A549 (cell line): ENCODE data around the gene OR4K1. TPM values are rescaled to one million over a fixed set of nuclear protein-coding genes. Genes with fewer than 3 reads are reported as not detected.

Experiments
- ATAC-seq, 2 experiments: fragments of 200-7000 bp in 1 of 2; fragments of >200 bp in 1 of 2; cut with Nextera tagmentation in 1 of 2; cut with Tn5 transposase in 1 of 2; 3 replicates each; pipeline versions ENCODE4 v1.8.0 to v1.9.1; 2018 to 2020; ENCODE audit warnings: mild to moderate bottlenecking in 1 of 2, moderate library complexity in 1 of 2
- CTCF ChIA-PET: fragments of 300-600 bp; sonication (Branson Sonifier 250); formaldehyde crosslinking; extraction: SDS; loops from one replicate; lab custom pipeline; 2021; ENCODE audit warnings: antibody characterized with exemption, inconsistent platforms; lab: Yijun Ruan, JAX
- POLR2A ChIA-PET: fragments of 350-600 bp; formaldehyde crosslinking; extraction: SDS; loops from one replicate; lab custom pipeline; 2021; ENCODE audit warnings: antibody characterized with exemption, inconsistent platforms; lab: Yijun Ruan, JAX
- DNase-seq, 2 experiments: peaks; one replicate each; pipeline versions ENCODE4 v3.0.0 to v3.0.0-alpha.2; 2011 to 2016; ENCODE audit warnings: low read depth in 1 of 2, low spot score in 1 of 2
- FAIRE-seq: peaks from 2 replicates; lab custom pipeline; 2011; peaks lifted over from hg19 to GRCh38; lab: Jason Lieb, UNC
- H3K27ac ChIP-seq, 2 experiments: fragments of >200 bp; sonication (Bioruptor Twin); formaldehyde crosslinking; 3 replicates each; pipeline ENCODE4 v1.5.1; 2016 to 2017
- H3K4me1 ChIP-seq: fragments of >200 bp; sonication (Bioruptor Twin); formaldehyde crosslinking; 3 replicates; pipeline ENCODE4 v1.6.1; 2016
- H3K4me2 ChIP-seq: fragments of >200 bp; sonication (Bioruptor Twin); formaldehyde crosslinking; 3 replicates; pipeline ENCODE4 v1.6.1; 2016
- H3K4me3 ChIP-seq: fragments of >200 bp; sonication (Bioruptor Twin); formaldehyde crosslinking; 3 replicates; pipeline ENCODE4 v1.5.1; 2016
- H3K9me3 ChIP-seq: fragments of >200 bp; sonication (Bioruptor Twin); formaldehyde crosslinking; 3 replicates; pipeline ENCODE4 v1.6.1; 2016
- CBX2 ChIP-seq: fragments of 200-600 bp; sonication (generic); IDR thresholded peaks from 2 replicates; pipeline ENCODE4 v1.6.1; 2016; ENCODE audit warnings: low read depth, mild to moderate bottlenecking, borderline replicate concordance
- CBX8 ChIP-seq: fragments of 200-600 bp; sonication (generic); IDR thresholded peaks from 2 replicates; pipeline ENCODE4 v1.6.1; 2016
- CEBPB ChIP-seq, 2 experiments: fragments of >200 bp in 1 of 2; sonication (Bioruptor Twin) in 1 of 2; formaldehyde crosslinking in 1 of 2; IDR thresholded peaks; 2 replicates each; pipeline ENCODE4 v1.6.1; 2012 to 2016
- CHD2 ChIP-seq: fragments of 150-350 bp; IDR thresholded peaks from 2 replicates; pipeline ENCODE4 v1.6.1; 2014; ENCODE audit warnings: low read length; ENCODE audit not compliant: partially characterized antibody
- ESRRA ChIP-seq: fragments of 150-350 bp; IDR thresholded peaks from 2 replicates; pipeline ENCODE4 v1.6.1; 2014; ENCODE audit warnings: mild to moderate bottlenecking, low read length, borderline replicate concordance
- FOSB ChIP-seq: fragments of 250-450 bp; sonication (Bioruptor Pico); IDR thresholded peaks from 2 replicates; pipeline ENCODE4 v1.5.0; 2020; ENCODE audit warnings: mild to moderate bottlenecking, moderate library complexity
- FOSL2 ChIP-seq, 2 experiments: fragments of 450-650 bp in 1 of 2; fragments of >200 bp in 1 of 2; sonication (Bioruptor Twin) in 1 of 2; formaldehyde crosslinking; IDR thresholded peaks; 2 replicates each; pipeline versions ENCODE4 v1.5.0 to v1.6.1; 2016 to 2020; ENCODE audit warnings: mild to moderate bottlenecking in 1 of 2, moderate library complexity in 1 of 2
- FOXS1 ChIP-seq: fragments of 250-450 bp; sonication (Bioruptor Pico); IDR thresholded peaks from 2 replicates; pipeline ENCODE4 v1.5.0; 2020; ENCODE audit warnings: mild to moderate bottlenecking, moderate library complexity
- GATA3 ChIP-seq: IDR thresholded peaks from 2 replicates; pipeline ENCODE4 v1.6.1; 2012; ENCODE audit warnings: borderline replicate concordance
- HDAC2 ChIP-seq: fragments of 200-600 bp; sonication (generic); IDR thresholded peaks from 2 replicates; pipeline ENCODE4 v1.6.1; 2016
- HOXB13 ChIP-seq: fragments of 250-450 bp; sonication (Bioruptor Pico); IDR thresholded peaks from 2 replicates; pipeline ENCODE4 v1.5.0; 2020; ENCODE audit warnings: low read depth, mild to moderate bottlenecking, moderate library complexity
- JUNB ChIP-seq: fragments of >200 bp; sonication (Bioruptor Twin); formaldehyde crosslinking; IDR thresholded peaks from 2 replicates; pipeline ENCODE4 v1.6.1; 2016
- KDM1A ChIP-seq: fragments of 200-600 bp; sonication (generic); IDR thresholded peaks from 2 replicates; pipeline ENCODE4 v1.6.1; 2016; ENCODE audit warnings: low read depth, mild to moderate bottlenecking
- MAFK ChIP-seq: fragments of 450-650 bp; IDR thresholded peaks from 2 replicates; pipeline ENCODE4 v1.6.1; 2014; ENCODE audit not compliant: partially characterized antibody
- MYC ChIP-seq: IDR thresholded peaks from 2 replicates; pipeline ENCODE4 v1.6.1; 2012; ENCODE audit warnings: mild to moderate bottlenecking, inconsistent platforms, low read length, improper control_type of control experiment, borderline replicate concordance
- NPAS2 ChIP-seq: fragments of 250-450 bp; sonication (Bioruptor Pico); IDR thresholded peaks from 2 replicates; pipeline ENCODE4 v1.8.0; 2022; ENCODE audit warnings: mild to moderate bottlenecking, moderate library complexity, borderline replicate concordance
- POLR2A ChIP-seq: IDR thresholded peaks from 2 replicates; pipeline ENCODE4 v1.6.1; 2012; ENCODE audit warnings: mild to moderate bottlenecking, low read length
- POLR2AphosphoS2 ChIP-seq: conservative IDR thresholded peaks from 2 replicates; pipeline ENCODE4 v1.6.1; 2012; ENCODE audit warnings: low read length, improper control_type of control experiment, inconsistent platforms
- RARB ChIP-seq: fragments of 250-450 bp; sonication (Bioruptor Pico); IDR thresholded peaks from 2 replicates; pipeline ENCODE4 v1.8.0; 2021; ENCODE audit warnings: mild to moderate bottlenecking, moderate library complexity
- SMC3 ChIP-seq: fragments of >200 bp; sonication (Bioruptor Twin); formaldehyde crosslinking; IDR thresholded peaks from 3 replicates; pipeline ENCODE4 v1.6.1; 2018; ENCODE audit warnings: inconsistent platforms
- ZFP36 ChIP-seq: fragments of 450-650 bp; IDR thresholded peaks from 2 replicates; pipeline ENCODE4 v1.6.1; 2014; ENCODE audit warnings: borderline replicate concordance; ENCODE audit not compliant: partially characterized antibody
- ZNF302 ChIP-seq: fragments of 250-450 bp; sonication (Bioruptor Pico); IDR thresholded peaks from 2 replicates; pipeline ENCODE4 v1.9.0; 2021; ENCODE audit warnings: inconsistent platforms, mild to moderate bottlenecking, moderate library complexity
- WGBS: methylation state at CpG from one replicate; pipeline ENCODE4 v1.1.6; 2017; ENCODE audit errors: missing lambda C conversion rate; 5-methylcytosine and 5-hydroxymethylcytosine counted together
- polyA plus RNA-seq, 4 experiments: library from polyadenylated mRNA; depleted of rRNA in 3 of 4; stranded (reverse); fragments of >200 nt; fragmentation: RNase III in 1 of 4; extraction: RNeasy Plus Mini Kit Qiagen cat#74134 plus additional on column Dnase treatment in 1 of 4; gene quantifications; 2 replicates in 3 of 4; 3 replicates in 1 of 4; pipeline ENCODE4 v1.2.3, GENCODE V29; 2011 to 2017
- TF ChIP-seq, protein P1 (sequence below): IDR thresholded peaks from 2 replicates; pipeline ENCODE4 v1.6.1; 2012; ENCODE audit warnings: low read depth, borderline replicate concordance
- TF ChIP-seq, protein P2 (sequence below): IDR thresholded peaks from 2 replicates; pipeline ENCODE4 v1.6.1; 2012
- TF ChIP-seq, protein P3 (sequence below): fragments of 250-450 bp; sonication (Bioruptor Pico); IDR thresholded peaks from 2 replicates; pipeline ENCODE4 v1.5.0; 2020; ENCODE audit warnings: low read depth, mild to moderate bottlenecking, moderate library complexity
- TF ChIP-seq, protein P4 (sequence below): IDR thresholded peaks from 2 replicates; pipeline ENCODE4 v1.6.1; 2012
- TF ChIP-seq, protein P5 (sequence below): fragments of >200 bp; sonication (Bioruptor Twin); formaldehyde crosslinking; IDR thresholded peaks from 2 replicates; pipeline ENCODE4 v1.6.1; 2016

Gene OR4K1
- polyA plus RNA-seq, 2 of the 4 experiments (the other 2 are of a cell fraction) = not detected

DNA sequence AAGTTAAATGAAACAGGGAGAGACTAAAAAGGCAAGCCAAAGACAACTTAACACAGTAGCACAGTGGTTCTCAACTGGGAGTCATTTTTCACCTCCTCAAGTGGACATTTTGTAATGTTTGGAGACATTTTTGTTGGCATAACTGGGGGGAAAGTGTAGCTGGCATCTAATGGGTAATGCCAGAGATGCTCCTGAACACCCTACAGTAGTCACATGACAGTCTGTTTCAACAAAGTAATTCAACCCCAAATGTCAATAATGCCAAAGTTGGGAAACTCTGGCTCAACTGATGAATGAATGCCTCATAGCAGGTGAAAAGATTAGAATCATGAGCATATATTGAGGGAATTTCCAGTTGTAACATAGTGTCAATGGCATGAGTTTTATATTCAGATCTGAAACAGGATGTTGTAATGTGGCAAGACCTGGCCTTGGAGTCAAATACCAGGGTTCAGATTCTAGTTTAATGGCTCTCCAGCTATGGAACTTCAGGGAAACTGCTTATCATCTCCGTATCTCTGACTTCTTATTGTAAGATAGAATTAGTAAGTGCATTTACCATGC lies 12.7 kb upstream of the OR4K1 start:
- ChIA-PET CTCF (interaction anchor here (0.6 to 1.1 kb wide), 3 partner anchors 8 to 68 kb away, joined by 3 to 4 read pairs (median 3); no protein-coding TSS in a partner anchor), POLR2A (no interaction called here)
- peaks cover 8% of the 10 kb centered on the region; the same call in 2 of the 3 replicates for H3K4me1 ChIP-seq
- TF ChIP-seq MAFK = no peak
- TF ChIP-seq HOXB13 = no peak
- 0 out of 2 replicates have a peak, but pooled peaks have one; percentile 2 for TF ChIP-seq GATA3
- TF ChIP-seq RARB (CRISPR knock-in tag) = no peak
- TF ChIP-seq, protein P1, sequence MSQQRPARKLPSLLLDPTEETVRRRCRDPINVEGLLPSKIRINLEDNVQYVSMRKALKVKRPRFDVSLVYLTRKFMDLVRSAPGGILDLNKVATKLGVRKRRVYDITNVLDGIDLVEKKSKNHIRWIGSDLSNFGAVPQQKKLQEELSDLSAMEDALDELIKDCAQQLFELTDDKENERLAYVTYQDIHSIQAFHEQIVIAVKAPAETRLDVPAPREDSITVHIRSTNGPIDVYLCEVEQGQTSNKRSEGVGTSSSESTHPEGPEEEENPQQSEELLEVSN = no peak
- no peak for TF ChIP-seq FOXS1
- H3K4me2 ChIP-seq = peak overlapping the region; percentile 4; the same call in 1 of the 3 replicates
- no peak for DNase-seq
- H3K9me3 ChIP-seq = no peaks in the 10 kb centered on the region
- WGBS = 21% methylated on average over 1 of the region's 1 CpG
- no peak for FAIRE-seq
- no peak for ATAC-seq
- no peak overlapping the region for H3K27ac ChIP-seq
- no peak overlapping the region for H3K4me3 ChIP-seq

DNA sequence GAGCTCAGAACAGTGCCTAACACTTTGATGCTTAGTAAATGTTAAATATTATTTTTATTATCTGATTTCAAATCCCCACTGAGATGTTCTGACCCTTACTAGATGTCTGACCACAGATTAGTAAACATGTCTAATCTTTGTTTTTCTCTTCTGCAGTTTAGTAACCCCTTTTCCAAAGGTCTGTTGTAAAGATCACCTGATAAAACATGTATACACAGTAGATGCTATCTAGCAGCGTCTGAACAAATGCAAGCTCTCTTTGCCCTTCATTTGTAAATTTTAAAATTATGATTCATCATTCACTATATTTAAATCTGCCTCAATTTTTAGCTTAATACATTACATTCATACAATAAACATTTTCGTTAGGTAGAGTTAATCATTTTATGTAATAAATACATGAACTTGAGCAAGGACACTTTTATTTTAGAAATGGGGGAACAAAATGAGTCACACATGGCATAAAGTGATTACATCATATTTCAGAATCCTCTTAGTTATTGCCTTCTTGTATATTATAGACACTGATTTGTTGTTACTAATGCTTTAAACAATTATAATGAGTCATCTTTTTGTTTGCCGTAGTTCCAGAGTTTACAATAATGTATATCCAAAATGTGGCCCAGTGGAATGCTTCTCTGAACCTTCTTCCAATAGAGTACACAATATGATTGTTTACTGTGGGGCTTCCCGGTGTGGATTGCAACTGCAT lies 12.0 kb upstream of the OR4K1 start:
- DNase-seq = no peak
- no peak overlapping the region for H3K4me3 ChIP-seq
- no peak overlapping the region for H3K27ac ChIP-seq
- no peaks in the 10 kb centered on the region for H3K9me3 ChIP-seq
- ChIA-PET CTCF (interaction anchor here (0.6 to 1.1 kb wide), 4 partner anchors 9 to 132 kb away, joined by 3 to 4 read pairs (median 3); no protein-coding TSS in a partner anchor), POLR2A (no interaction called here)
- H3K4me2 ChIP-seq = peak overlapping the region; percentile 4; the same call in 2 of the 3 replicates
- FAIRE-seq = peak; percentile 99
- peak in 1 of 2 experiments; percentile 36; a peak in 1 of 6 replicates for ATAC-seq
- TF ChIP-seq FOSL2 (IDR thresholded peaks at IDR 0.05) (no peak), FOSL2 (CRISPR knock-in tag; IDR thresholded peaks at IDR 0.05) (peak; percentile 82), CEBPB (IDR thresholded peaks at IDR 0.05) (peak; percentile 21 to 27; a peak in 2 of 4 replicates), GATA3 (peak; percentile 22; the same call in 1 of the 2 replicates), MYC (no peak), ESRRA (no peak)
- 2% methylated on average over 4 of the region's 4 CpGs for WGBS
- H3K4me1 ChIP-seq = peaks cover 8% of the 10 kb centered on the region; the same call in 2 of the 3 replicates

DNA sequence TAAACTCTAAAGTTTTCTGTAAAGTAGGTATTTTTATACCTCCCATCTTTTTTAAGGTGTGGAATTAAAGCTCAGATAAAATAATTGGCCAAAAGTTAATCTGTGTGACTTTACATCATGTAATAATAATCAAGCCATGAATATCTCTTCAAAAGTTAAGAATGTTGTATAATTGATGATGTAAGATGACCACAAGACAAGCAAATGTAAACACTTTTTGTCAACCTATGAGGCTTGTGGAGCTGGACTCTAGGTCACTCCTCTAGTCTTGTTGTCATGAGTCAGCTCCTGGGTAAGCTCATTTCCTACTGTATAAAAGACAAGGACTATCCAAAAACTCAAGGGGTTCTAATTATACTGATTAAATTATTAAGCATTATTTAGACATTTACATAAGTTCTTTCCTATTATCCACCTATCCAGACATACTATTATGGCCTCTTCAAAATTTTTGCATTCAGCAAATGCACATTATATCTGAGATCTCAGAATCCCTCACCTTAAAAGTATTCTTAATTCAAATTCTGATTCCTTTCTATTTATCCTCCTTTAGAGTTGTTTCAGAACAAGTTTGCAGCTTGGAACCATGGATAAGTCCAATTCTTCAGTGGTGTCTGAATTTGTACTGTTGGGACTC lies 10.6 kb upstream of the OR4K1 start, which contains the start of gene OR4K5:
TSS of gene OR4K5 (plus strand) at position 587 of the 637 bp plus-strand sequence. CDS start at position 587, 0 bp downstream.
- Histone ChIP-seq H3K4me1 (peaks cover 8% of the 10 kb centered on the region; the same call in 2 of the 3 replicates), H3K9me3 (no peaks in the 10 kb centered on the region), H3K4me3 (no peak within 1 kb of the TSS), H3K27ac (no peak within 1 kb of the TSS), H3K4me2 (no peak within 1 kb of the TSS)
- ATAC-seq = 0 out of 6 replicates have a peak, but pooled peaks of 1 of the 2 experiments have one; percentile 38
- ChIA-PET POLR2A (no interaction called here), CTCF (no interaction called here)
- no peak for FAIRE-seq
- no peak for DNase-seq
- TF ChIP-seq ZFP36 = no peak
- TF ChIP-seq KDM1A = no peak
- TF ChIP-seq, protein P2, sequence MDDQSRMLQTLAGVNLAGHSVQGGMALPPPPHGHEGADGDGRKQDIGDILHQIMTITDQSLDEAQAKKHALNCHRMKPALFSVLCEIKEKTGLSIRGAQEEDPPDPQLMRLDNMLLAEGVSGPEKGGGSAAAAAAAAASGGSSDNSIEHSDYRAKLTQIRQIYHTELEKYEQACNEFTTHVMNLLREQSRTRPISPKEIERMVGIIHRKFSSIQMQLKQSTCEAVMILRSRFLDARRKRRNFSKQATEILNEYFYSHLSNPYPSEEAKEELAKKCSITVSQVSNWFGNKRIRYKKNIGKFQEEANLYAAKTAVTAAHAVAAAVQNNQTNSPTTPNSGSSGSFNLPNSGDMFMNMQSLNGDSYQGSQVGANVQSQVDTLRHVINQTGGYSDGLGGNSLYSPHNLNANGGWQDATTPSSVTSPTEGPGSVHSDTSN = no peak
- no peak for TF ChIP-seq CBX8
- no peak for TF ChIP-seq JUNB
- TF ChIP-seq, protein P3, sequence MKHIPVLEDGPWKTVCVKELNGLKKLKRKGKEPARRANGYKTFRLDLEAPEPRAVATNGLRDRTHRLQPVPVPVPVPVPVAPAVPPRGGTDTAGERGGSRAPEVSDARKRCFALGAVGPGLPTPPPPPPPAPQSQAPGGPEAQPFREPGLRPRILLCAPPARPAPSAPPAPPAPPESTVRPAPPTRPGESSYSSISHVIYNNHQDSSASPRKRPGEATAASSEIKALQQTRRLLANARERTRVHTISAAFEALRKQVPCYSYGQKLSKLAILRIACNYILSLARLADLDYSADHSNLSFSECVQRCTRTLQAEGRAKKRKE (CRISPR knock-in tag) = no peak
- no peak for TF ChIP-seq HDAC2
- no peak for TF ChIP-seq ZNF302 (CRISPR knock-in tag)
- TF ChIP-seq CHD2 = no peak
- no peak for TF ChIP-seq FOSB (CRISPR knock-in tag)
- no peak for TF ChIP-seq POLR2A
- no peak for TF ChIP-seq NPAS2
- no peak for TF ChIP-seq SMC3
- TF ChIP-seq FOXS1 = no peak
- TF ChIP-seq, protein P4, sequence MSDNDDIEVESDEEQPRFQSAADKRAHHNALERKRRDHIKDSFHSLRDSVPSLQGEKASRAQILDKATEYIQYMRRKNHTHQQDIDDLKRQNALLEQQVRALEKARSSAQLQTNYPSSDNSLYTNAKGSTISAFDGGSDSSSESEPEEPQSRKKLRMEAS = no peak
- no peak for TF ChIP-seq CBX2
- TF ChIP-seq, protein P5, sequence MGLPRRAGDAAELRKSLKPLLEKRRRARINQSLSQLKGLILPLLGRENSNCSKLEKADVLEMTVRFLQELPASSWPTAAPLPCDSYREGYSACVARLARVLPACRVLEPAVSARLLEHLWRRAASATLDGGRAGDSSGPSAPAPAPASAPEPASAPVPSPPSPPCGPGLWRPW = no peak
- no peak for TF ChIP-seq POLR2AphosphoS2
